K562 (cell line): ENCODE measurements around the gene SNX14. TPM values are rescaled to one million over a fixed set of nuclear protein-coding genes. Genes with fewer than 3 reads are reported as not detected.

Experiments
- ATAC-seq: fragments of 200-7000 bp; cut with Tn5 transposase; 3 replicates; pipeline ENCODE4 v1.9.1; 2020; ENCODE audit warnings: moderate library complexity
- BruUV-seq: library from RNA; stranded (reverse); fragments of 400-500 nt; replicated peaks from 2 replicates; lab custom pipeline; 2021; lab: Mats Ljungman, UMichigan
- CTCF ChIA-PET: fragments of 300-600 bp; formaldehyde crosslinking; extraction: SDS; loops from one replicate; lab custom pipeline; 2021; ENCODE audit warnings: low intra/inter-chr PET ratio; lab: Yijun Ruan, JAX
- POLR2A ChIA-PET: fragments of 300-600, 350-650 bp; sonication (Branson Sonifier 250); formaldehyde crosslinking; extraction: SDS; loops from one replicate; lab custom pipeline; 2021; ENCODE audit warnings: antibody characterized with exemption, inconsistent platforms; lab: Yijun Ruan, JAX
- DNase-seq, 4 experiments: peaks; one replicate each; pipeline versions ENCODE4 v3.0.0 to v3.0.0-alpha.2; 2011 to 2018; ENCODE audit warnings: low spot score in 3 of 4, mixed read lengths in 3 of 4; ENCODE audit errors: extremely low read depth in 1 of 4
- FAIRE-seq: peaks from 2 replicates; lab custom pipeline; 2011; peaks lifted over from hg19 to GRCh38; lab: Jason Lieb, UNC
- H2AFZ ChIP-seq: 2 replicates; pipeline ENCODE4 v1.6.0; 2011; ENCODE audit warnings: low read depth, low read length, control low read depth, inconsistent platforms
- H3K27ac ChIP-seq: fragments of 200-600 bp; 3 replicates; pipeline ENCODE4 v1.8.0; 2011; ENCODE audit warnings: low read depth, mild to moderate bottlenecking, control low read depth, inconsistent platforms, low read length, moderate library complexity, mixed read lengths; ENCODE audit errors: extremely low read depth
- H3K27me3 ChIP-seq, 2 experiments: fragments of 300-600 bp in 1 of 2; 2 replicates in 1 of 2; 3 replicates in 1 of 2; pipeline versions ENCODE4 v1.6.0 to v1.8.0; 2011; ENCODE audit warnings: inconsistent platforms in 2 of 2, low read length in 2 of 2, mild to moderate bottlenecking in 1 of 2, mixed read lengths in 1 of 2, moderate library complexity in 1 of 2; ENCODE audit not compliant: control insufficient read depth in 2 of 2, insufficient read depth in 2 of 2
- H3K36me3 ChIP-seq: fragments of 300-600 bp; 3 replicates; pipeline ENCODE4 v1.8.0; 2011; ENCODE audit warnings: mild to moderate bottlenecking, low read length, inconsistent platforms; ENCODE audit not compliant: control insufficient read depth, insufficient read depth
- H3K4me1 ChIP-seq, 2 experiments: fragments of 200-600 bp in 1 of 2; replicated peaks in 1 of 2; 2 replicates in 1 of 2; 3 replicates in 1 of 2; pipeline versions ENCODE4 v1.5.1 to v1.8.0; 2011; ENCODE audit warnings: inconsistent platforms in 2 of 2, low read length in 2 of 2, mild to moderate bottlenecking in 1 of 2, mixed read lengths in 1 of 2, moderate library complexity in 1 of 2; ENCODE audit not compliant: control insufficient read depth in 2 of 2, insufficient read depth in 2 of 2
- H3K4me2 ChIP-seq: 2 replicates; pipeline ENCODE4 v1.6.1; 2011; ENCODE audit warnings: low read length, control low read depth, inconsistent platforms, mixed read lengths; ENCODE audit not compliant: insufficient read depth
- H3K4me3 ChIP-seq: fragments of 200-600 bp; sonication (generic), shearing (Covaris generic); 2 replicates; pipeline ENCODE4 v1.5.1; 2016; ENCODE audit warnings: control low read depth, inconsistent platforms
- H3K79me2 ChIP-seq: fragments of 200-600 bp; 3 replicates; pipeline ENCODE4 v1.8.0; 2011; ENCODE audit warnings: low read length, inconsistent platforms; ENCODE audit not compliant: control insufficient read depth, insufficient read depth
- H3K9ac ChIP-seq, 2 experiments: 2 replicates each; pipeline versions ENCODE4 v1.6.0 to v1.6.1; 2011; ENCODE audit warnings: low read depth in 2 of 2, low read length in 2 of 2, control low read depth in 1 of 2, inconsistent platforms in 1 of 2, mild to moderate bottlenecking in 1 of 2, mixed read lengths in 1 of 2; ENCODE audit not compliant: insufficient read depth in 1 of 2
- H3K9me1 ChIP-seq: one replicate; pipeline ENCODE4 v1.6.0; 2011; ENCODE audit warnings: inconsistent platforms, mild to moderate bottlenecking, low read length, moderate library complexity; ENCODE audit not compliant: control insufficient read depth, insufficient read depth
- H3K9me3 ChIP-seq: replicated peaks from 2 replicates; pipeline ENCODE4 v1.5.1; 2011; ENCODE audit warnings: low read depth, low read length, inconsistent platforms; ENCODE audit not compliant: control insufficient read depth, insufficient read depth
- H4K20me1 ChIP-seq: replicated peaks from 2 replicates; pipeline ENCODE4 v1.6.1; 2011; ENCODE audit warnings: low read length, inconsistent platforms, mixed read lengths; ENCODE audit not compliant: control insufficient read depth, insufficient read depth
- C11orf30 ChIP-seq: fragments of 450-650 bp; IDR thresholded peaks from 2 replicates; pipeline ENCODE4 v1.6.1; 2016; ENCODE audit warnings: low read depth, mild to moderate bottlenecking
- GABPB1 ChIP-seq: sonication (generic); formaldehyde crosslinking; IDR thresholded peaks from 2 replicates; pipeline ENCODE4 v1.8.0; 2022; ENCODE audit warnings: mild to moderate bottlenecking, missing genetic modification reagents
- MAFF ChIP-seq: IDR thresholded peaks from 2 replicates; pipeline ENCODE4 v1.6.1; 2012; ENCODE audit warnings: low read length, improper control_type of control experiment
- MLX ChIP-seq, 2 experiments: fragments of 450-650 bp in 1 of 2; sonication (generic) in 1 of 2; formaldehyde crosslinking; conservative IDR thresholded peaks; 2 replicates each; pipeline versions ENCODE4 v1.4.0 to v1.8.1; 2020 to 2022; ENCODE audit warnings: mild to moderate bottlenecking in 1 of 2, missing genetic modification reagents in 1 of 2
- SMC3 ChIP-seq: conservative IDR thresholded peaks from 2 replicates; pipeline ENCODE4 v1.6.1; 2011; ENCODE audit warnings: low read depth, low read length, improper control_type of control experiment; ENCODE audit not compliant: insufficient read depth
- STAT5A ChIP-seq: IDR thresholded peaks from 2 replicates; pipeline ENCODE4 v1.6.1; 2012; ENCODE audit warnings: low read length, inconsistent platforms, borderline replicate concordance
- WHSC1 ChIP-seq: IDR thresholded peaks from one replicate; pipeline ENCODE4 v1.6.1; 2012; ENCODE audit warnings: low read length, control low read depth, inconsistent platforms
- ZBTB7A ChIP-seq: IDR thresholded peaks from 2 replicates; pipeline ENCODE4 v1.6.1; 2011; ENCODE audit warnings: low read depth, mild to moderate bottlenecking, low read length, moderate library complexity, borderline replicate concordance; ENCODE audit not compliant: control insufficient read depth
- ZNF316 ChIP-seq: fragments of 450-650 bp; IDR thresholded peaks from 2 replicates; pipeline ENCODE4 v1.6.1; 2016
- ZNF436 ChIP-seq: fragments of 250-450, 450-650 bp; sonication (Bioruptor Pico); formaldehyde crosslinking; IDR thresholded peaks from 2 replicates; pipeline ENCODE4 v1.7.0; 2020; ENCODE audit warnings: mild to moderate bottlenecking
- ZNF518B ChIP-seq: fragments of 250-450 bp; sonication (Bioruptor Pico); IDR thresholded peaks from 2 replicates; pipeline ENCODE4 v1.5.0; 2021; ENCODE audit warnings: mild to moderate bottlenecking, moderate library complexity
- WGBS: fragments of 100-300 bp; shearing (Covaris generic); methylation state at CpG from one replicate; pipeline ENCODE4 v1.1.6; 2016; ENCODE audit warnings: low coverage, mixed read lengths; ENCODE audit not compliant: insufficient coverage; ENCODE audit errors: missing lambda C conversion rate; 5-methylcytosine and 5-hydroxymethylcytosine counted together
- in situ Hi-C: fragments of 300-500 bp; cut with MboI; formaldehyde crosslinking; loops from 4 replicates; pipeline ENCODE4 v1.15.0; 2018; ENCODE audit warnings: inconsistent platforms, mixed read lengths
- intact Hi-C: fragments of 100-400 bp; cut with micrococcal nuclease; formaldehyde crosslinking; loops from 2 replicates; pipeline ENCODE4 v1.14.2; 2022
- polyA plus RNA-seq, 8 experiments: library from polyadenylated mRNA; depleted of rRNA in 4 of 8; stranded (reverse) in 5 of 8; unstranded in 3 of 8; fragments of >200 nt; fragmentation: Nextera tagmentation in 2 of 8; fragmentation: Illumina TruSeq in 1 of 8; extraction: Ambion mirVana in 2 of 8; extraction: Trizol in 1 of 8; gene quantifications; 2 replicates each; pipeline versions ENCODE4 v1.2.1 to v1.2.3, GENCODE V29; 2011 to 2014; ENCODE audit warnings: inconsistent platforms in 1 of 8, missing spikeins in 1 of 8
- total RNA-seq, 7 experiments: library from RNA; depleted of rRNA in 6 of 7; stranded (reverse); fragments of >200 nt in 6 of 7; fragmentation: Illumina TruSeq in 2 of 7; extraction: Trizol in 2 of 7; gene quantifications; 2 replicates each; pipeline versions ENCODE4 v1.2.1 to v1.2.3, GENCODE V29; 2011 to 2021; ENCODE audit warnings: low replicate concordance in 1 of 7
- TF ChIP-seq, protein P1 (sequence below): fragments of 450-650 bp; IDR thresholded peaks from 2 replicates; pipeline ENCODE4 v1.6.1; 2018; ENCODE audit warnings: mild to moderate bottlenecking, low read depth; ENCODE audit not compliant: partially characterized antibody
- TF ChIP-seq, protein P2 (sequence below), 2 experiments: IDR thresholded peaks; 2 replicates each; pipeline ENCODE4 v1.6.1; 2011; ENCODE audit warnings: borderline replicate concordance in 1 of 2, control low read depth in 1 of 2, low read depth in 1 of 2, low read length in 1 of 2, mild to moderate bottlenecking in 1 of 2, mixed read lengths in 1 of 2, moderate library complexity in 1 of 2; ENCODE audit not compliant: insufficient read depth in 1 of 2, insufficient read length in 1 of 2, poor library complexity in 1 of 2, severe bottlenecking in 1 of 2; ENCODE audit errors: extremely low read depth in 1 of 2

Gene SNX14
- total and polyA plus RNA-seq, 9 of the 15 experiments (the other 6 are each of a cell fraction or from before 2014, with no cell fraction given): 46.5 to 140 (median 71.2) TPM

DNA sequence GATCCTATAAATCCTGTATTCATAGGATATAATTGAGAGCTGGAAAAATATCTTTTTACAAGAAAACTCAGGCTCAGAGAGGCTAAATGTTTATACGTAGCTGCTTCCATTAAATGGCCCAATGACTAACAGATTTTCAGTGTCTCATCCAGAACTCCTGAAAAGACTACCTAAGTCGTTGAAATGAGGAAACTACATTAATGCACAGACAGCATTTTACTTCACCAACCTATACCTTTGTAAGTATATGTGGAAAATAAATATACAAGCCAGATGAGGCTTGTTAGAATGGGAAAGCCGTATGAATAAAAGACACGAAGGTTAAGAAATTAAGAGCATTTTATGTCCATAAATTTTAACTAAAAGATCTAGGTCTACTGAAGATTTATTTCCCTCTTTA lies 8.4 kb upstream of the SNX14 start:
- no TSS peak for BruUV-seq
- no peak overlapping the region for H3K9ac ChIP-seq
- WGBS: 81% methylated on average over 4 of the region's 4 CpGs
- DNase-seq: no peak
- no peak overlapping the region for H2AFZ ChIP-seq
- POLR2A ChIA-PET: interaction anchor here (0.9 to 2.4 kb wide), 4 partner anchors 9 to 76 kb away, joined by 3 to 7 read pairs (median 6); partner anchors contain the start of gene SNX14
- H3K27me3 ChIP-seq: no peaks in the 10 kb centered on the region
- no peak overlapping the region for H3K4me3 ChIP-seq
- intact Hi-C loops: no loop called here
- H3K4me2 ChIP-seq: no peak overlapping the region
- CTCF ChIA-PET: no interaction called here
- no peaks in the 10 kb centered on the region for H3K4me1 ChIP-seq
- H4K20me1 ChIP-seq: no peaks in the 10 kb centered on the region
- peaks cover 20% of the 10 kb centered on the region; the same call in 2 of the 3 replicates for H3K36me3 ChIP-seq
- no peaks in the 10 kb centered on the region for H3K79me2 ChIP-seq
- H3K9me1 ChIP-seq: no peaks in the 10 kb centered on the region
- H3K9me3 ChIP-seq: no peaks in the 10 kb centered on the region
- no peak for ATAC-seq
- in situ Hi-C loops: no loop called here
- FAIRE-seq: no peak
- no peak overlapping the region for H3K27ac ChIP-seq
- TF ChIP-seq SMC3 (no peak), MLX (CRISPR knock-in tag; conservative IDR thresholded peaks at IDR 0.05) (no peak), WHSC1 (no peak), STAT5A (no peak), ZNF518B (CRISPR knock-in tag) (no peak), MAFF (peak; percentile 14; the same call in 1 of the 2 replicates), ZNF316 (peak; percentile 68), C11orf30 (0 out of 2 replicates have a peak, but pooled peaks have one; percentile 27), ZNF436 (CRISPR knock-in tag) (no peak), ZBTB7A (no peak), GABPB1 (CRISPR knock-in tag) (no peak)
- TF ChIP-seq, protein P1, sequence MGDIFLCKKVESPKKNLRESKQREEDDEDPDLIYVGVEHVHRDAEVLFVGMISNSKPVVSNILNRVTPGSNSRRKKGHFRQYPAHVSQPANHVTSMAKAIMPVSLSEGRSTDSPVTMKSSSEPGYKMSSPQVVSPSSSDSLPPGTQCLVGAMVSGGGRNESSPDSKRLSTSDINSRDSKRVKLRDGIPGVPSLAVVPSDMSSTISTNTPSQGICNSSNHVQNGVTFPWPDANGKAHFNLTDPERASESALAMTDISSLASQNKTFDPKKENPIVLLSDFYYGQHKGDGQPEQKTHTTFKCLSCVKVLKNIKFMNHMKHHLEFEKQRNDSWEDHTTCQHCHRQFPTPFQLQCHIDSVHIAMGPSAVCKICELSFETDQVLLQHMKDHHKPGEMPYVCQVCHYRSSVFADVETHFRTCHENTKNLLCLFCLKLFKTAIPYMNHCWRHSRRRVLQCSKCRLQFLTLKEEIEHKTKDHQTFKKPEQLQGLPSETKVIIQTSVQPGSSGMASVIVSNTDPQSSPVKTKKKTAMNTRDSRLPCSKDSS: no peak
- TF ChIP-seq, protein P2, sequence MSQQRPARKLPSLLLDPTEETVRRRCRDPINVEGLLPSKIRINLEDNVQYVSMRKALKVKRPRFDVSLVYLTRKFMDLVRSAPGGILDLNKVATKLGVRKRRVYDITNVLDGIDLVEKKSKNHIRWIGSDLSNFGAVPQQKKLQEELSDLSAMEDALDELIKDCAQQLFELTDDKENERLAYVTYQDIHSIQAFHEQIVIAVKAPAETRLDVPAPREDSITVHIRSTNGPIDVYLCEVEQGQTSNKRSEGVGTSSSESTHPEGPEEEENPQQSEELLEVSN (IDR thresholded peaks at IDR 0.05; ENCODE audit: borderline replicate concordance in 1 of 2, extremely low read depth in 1 of 2, insufficient read depth in 1 of 2, insufficient read length in 1 of 2, low read depth in 1 of 2, low read length in 1 of 2, poor library complexity in 1 of 2, severe bottlenecking in 1 of 2): no peak
